Endodermal cell (in vitro differentiated cells): ENCODE measurements around the gene HTR1B. TPM values are rescaled to one million over a fixed set of nuclear protein-coding genes. Genes with fewer than 3 reads are reported as not detected.

Experiments
- DNase-seq: peaks from one replicate; pipeline ENCODE4 v3.0.0-alpha.2; 2017
- H3K27ac ChIP-seq: 2 replicates; pipeline ENCODE4 v1.5.1; 2013; ENCODE audit warnings: mild to moderate bottlenecking, low read depth, low read length, moderate library complexity
- H3K27me3 ChIP-seq: 2 replicates; pipeline ENCODE4 v1.6.1; 2013; ENCODE audit warnings: mild to moderate bottlenecking, low read length, moderate library complexity; ENCODE audit not compliant: insufficient read depth, control insufficient read depth, poor library complexity, severe bottlenecking
- H3K36me3 ChIP-seq: 2 replicates; pipeline ENCODE4 v1.7.0; 2013; ENCODE audit warnings: mild to moderate bottlenecking, low read length, moderate library complexity; ENCODE audit not compliant: control insufficient read depth, insufficient read depth
- H3K4me1 ChIP-seq: one replicate; pipeline ENCODE4 v1.7.0; 2013; ENCODE audit warnings: low read length; ENCODE audit not compliant: control insufficient read depth, insufficient read depth
- H3K4me3 ChIP-seq: 2 replicates; pipeline ENCODE4 v1.5.1; 2013; ENCODE audit warnings: mild to moderate bottlenecking, low read length, moderate library complexity
- H3K9ac ChIP-seq: 2 replicates; pipeline ENCODE4 v1.6.1; 2013; ENCODE audit warnings: mild to moderate bottlenecking, low read length, moderate library complexity; ENCODE audit not compliant: poor library complexity, severe bottlenecking; ENCODE audit errors: extremely low read depth
- H3K9me3 ChIP-seq: 2 replicates; pipeline ENCODE4 v1.6.1; 2013; ENCODE audit warnings: mild to moderate bottlenecking, low read length, moderate library complexity; ENCODE audit not compliant: control insufficient read depth
- H3K27ac Mint-ChIP-seq: 2 replicates; pipeline ENCODE4 v1.8.0; 2020; ENCODE audit warnings: mixed read lengths
- H3K27me3 Mint-ChIP-seq: 2 replicates; pipeline ENCODE4 v1.8.0; 2021; ENCODE audit warnings: mild to moderate bottlenecking, mixed read lengths; ENCODE audit not compliant: insufficient read depth
- H3K36me3 Mint-ChIP-seq: 2 replicates; pipeline ENCODE4 v1.8.0; 2020; ENCODE audit warnings: low read depth, mixed read lengths
- H3K4me1 Mint-ChIP-seq: 2 replicates; pipeline ENCODE4 v1.8.0; 2020; ENCODE audit warnings: mixed read lengths
- H3K4me3 Mint-ChIP-seq: 2 replicates; pipeline ENCODE4 v1.8.0; 2020; ENCODE audit warnings: mild to moderate bottlenecking, moderate library complexity, mixed read lengths
- H3K9me3 Mint-ChIP-seq: 2 replicates; pipeline ENCODE4 v1.8.0; 2020; ENCODE audit warnings: mild to moderate bottlenecking, mixed read lengths
- WGBS, 2 experiments: methylation state at CpG; one replicate each; pipeline versions ENCODE4 v1.1.5 to v1.1.7; 2013; ENCODE audit warnings: missing lambda C conversion rate in 2 of 2, mixed read lengths in 1 of 2; ENCODE audit not compliant: insufficient coverage in 1 of 2, insufficient read length in 1 of 2; 5-methylcytosine and 5-hydroxymethylcytosine counted together
- total RNA-seq, 2 donors: library from RNA; stranded (reverse); fragmentation: NEBNext Ultra II Directional in 1 of 2; extraction: Animal tissue kit (Norgen Biotek cat#: 25700) in 1 of 2; gene quantifications; 2 replicates in 1 of 2; 3 replicates in 1 of 2; pipeline ENCODE4 v1.2.1, GENCODE V29; 2021
- TF ChIP-seq, protein P1 (sequence below): fragments of 200-600 bp; sonication (generic); conservative IDR thresholded peaks from 2 replicates; pipeline ENCODE4 v1.5.0; 2021; ENCODE audit warnings: antibody characterized with exemption, mild to moderate bottlenecking

The HTR1B gene
- total RNA-seq, 2 donors from 2014 or later, result 2.9 to 3.9 TPM

DNA sequence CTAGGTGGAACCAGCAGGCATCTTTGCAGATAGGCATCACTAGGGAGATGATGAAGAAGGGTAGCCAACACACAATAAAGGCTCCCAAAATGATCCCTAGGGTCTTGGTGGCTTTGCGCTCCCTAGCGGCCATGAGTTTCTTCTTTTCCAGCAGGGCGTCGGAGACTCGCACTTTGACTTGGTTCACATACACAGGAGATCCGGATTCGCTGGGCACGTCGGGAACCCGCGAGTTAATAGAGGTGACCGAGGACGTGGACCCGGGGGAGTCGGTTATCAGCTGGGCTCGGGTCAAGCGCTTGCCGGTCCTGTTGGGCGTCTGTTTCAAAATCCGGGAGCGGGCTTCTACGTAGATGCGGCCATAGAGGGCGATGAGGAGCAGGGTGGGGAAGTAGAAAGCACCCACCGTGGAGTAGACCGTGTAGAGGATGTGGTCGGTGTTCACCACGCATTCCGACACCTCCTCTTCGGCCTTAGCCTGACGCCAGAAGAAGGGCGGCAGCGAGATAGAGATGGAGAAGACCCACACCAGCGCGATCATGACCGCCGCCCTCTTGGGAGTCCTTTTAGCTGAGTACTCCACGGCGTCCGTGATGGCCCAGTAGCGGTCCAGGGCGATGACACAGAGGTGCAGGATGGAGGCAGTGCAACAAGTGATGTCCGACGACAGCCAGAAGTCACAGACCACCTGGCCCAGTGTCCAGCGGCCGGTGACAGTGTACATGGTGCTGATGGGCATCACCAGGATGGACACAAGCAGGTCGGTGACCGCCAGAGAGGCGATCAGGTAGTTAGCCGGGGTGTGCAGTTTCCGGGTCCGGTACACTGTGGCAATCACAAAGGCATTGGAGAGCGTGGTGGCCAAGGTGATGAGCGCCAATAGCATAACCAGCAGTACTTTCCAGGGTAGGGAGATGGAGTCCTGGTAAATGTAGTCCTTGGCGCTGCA, 658 bp downstream of the HTR1B start:
- H3K9me3 ChIP-seq, result no peaks in the 10 kb centered on the region
- H3K27me3 ChIP-seq, result peaks cover 66% of the 10 kb centered on the region
- H3K4me3 Mint-ChIP-seq, result peak overlapping the region; percentile 68
- H3K4me1 ChIP-seq, result no peaks in the 10 kb centered on the region
- no peaks in the 10 kb centered on the region for H3K9me3 Mint-ChIP-seq
- 2 to 4% methylated on average over 31 to 55 of the region's 55 CpGs for WGBS, 2 experiments
- no peak overlapping the region for H3K27ac Mint-ChIP-seq
- DNase-seq, result peak; percentile 87
- TF ChIP-seq, protein P1, sequence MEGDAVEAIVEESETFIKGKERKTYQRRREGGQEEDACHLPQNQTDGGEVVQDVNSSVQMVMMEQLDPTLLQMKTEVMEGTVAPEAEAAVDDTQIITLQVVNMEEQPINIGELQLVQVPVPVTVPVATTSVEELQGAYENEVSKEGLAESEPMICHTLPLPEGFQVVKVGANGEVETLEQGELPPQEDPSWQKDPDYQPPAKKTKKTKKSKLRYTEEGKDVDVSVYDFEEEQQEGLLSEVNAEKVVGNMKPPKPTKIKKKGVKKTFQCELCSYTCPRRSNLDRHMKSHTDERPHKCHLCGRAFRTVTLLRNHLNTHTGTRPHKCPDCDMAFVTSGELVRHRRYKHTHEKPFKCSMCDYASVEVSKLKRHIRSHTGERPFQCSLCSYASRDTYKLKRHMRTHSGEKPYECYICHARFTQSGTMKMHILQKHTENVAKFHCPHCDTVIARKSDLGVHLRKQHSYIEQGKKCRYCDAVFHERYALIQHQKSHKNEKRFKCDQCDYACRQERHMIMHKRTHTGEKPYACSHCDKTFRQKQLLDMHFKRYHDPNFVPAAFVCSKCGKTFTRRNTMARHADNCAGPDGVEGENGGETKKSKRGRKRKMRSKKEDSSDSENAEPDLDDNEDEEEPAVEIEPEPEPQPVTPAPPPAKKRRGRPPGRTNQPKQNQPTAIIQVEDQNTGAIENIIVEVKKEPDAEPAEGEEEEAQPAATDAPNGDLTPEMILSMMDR, result peak; percentile 82
- H3K36me3 Mint-ChIP-seq, result no peaks in the 10 kb centered on the region
- no peak overlapping the region for H3K9ac ChIP-seq
- peaks cover 13% of the 10 kb centered on the region for H3K4me1 Mint-ChIP-seq
- H3K27me3 Mint-ChIP-seq, result peaks cover 63% of the 10 kb centered on the region
- H3K36me3 ChIP-seq, result no peaks in the 10 kb centered on the region
- no peak overlapping the region for H3K27ac ChIP-seq
- peak overlapping the region; percentile 89 for H3K4me3 ChIP-seq

DNA sequence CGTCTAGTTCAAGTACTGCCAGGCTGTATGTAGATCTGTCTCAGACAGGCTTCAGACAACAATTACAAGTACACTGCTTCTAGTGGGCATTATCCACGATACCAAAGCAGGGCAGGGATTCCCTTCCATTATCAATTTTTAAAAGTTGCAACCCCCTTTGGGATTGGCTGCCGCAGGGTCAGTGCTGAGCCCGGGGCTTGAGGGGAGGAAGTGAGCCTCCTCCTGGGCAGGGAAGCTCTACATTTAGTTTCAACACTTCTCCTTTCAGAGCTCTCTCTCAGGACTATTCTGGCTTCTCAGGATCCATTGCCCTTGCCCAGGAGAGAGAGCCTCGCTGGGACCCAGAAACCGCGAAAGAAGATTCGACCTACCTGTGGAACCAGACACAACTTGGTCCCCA, 1.5 kb downstream of the HTR1B start:
- Histone ChIP-seq H3K9me3 (no peaks in the 10 kb centered on the region), H3K27ac (no peak overlapping the region), H3K36me3 (no peaks in the 10 kb centered on the region), H3K4me1 (no peaks in the 10 kb centered on the region), H3K9ac (no peak overlapping the region), H3K4me3 (no peak overlapping the region), H3K27me3 (peaks cover 58% of the 10 kb centered on the region)
- Mint-ChIP-seq H3K9me3 (no peaks in the 10 kb centered on the region), H3K36me3 (no peaks in the 10 kb centered on the region), H3K27ac (no peak overlapping the region), H3K27me3 (peaks cover 54% of the 10 kb centered on the region), H3K4me3 (peak overlapping the region; percentile 68), H3K4me1 (peaks cover 17% of the 10 kb centered on the region)
- 73 to 91% methylated on average over 7 to 8 of the region's 8 CpGs for WGBS, 2 experiments
- peak; percentile 51 for DNase-seq
- TF ChIP-seq, protein P1, result no peak

DNA sequence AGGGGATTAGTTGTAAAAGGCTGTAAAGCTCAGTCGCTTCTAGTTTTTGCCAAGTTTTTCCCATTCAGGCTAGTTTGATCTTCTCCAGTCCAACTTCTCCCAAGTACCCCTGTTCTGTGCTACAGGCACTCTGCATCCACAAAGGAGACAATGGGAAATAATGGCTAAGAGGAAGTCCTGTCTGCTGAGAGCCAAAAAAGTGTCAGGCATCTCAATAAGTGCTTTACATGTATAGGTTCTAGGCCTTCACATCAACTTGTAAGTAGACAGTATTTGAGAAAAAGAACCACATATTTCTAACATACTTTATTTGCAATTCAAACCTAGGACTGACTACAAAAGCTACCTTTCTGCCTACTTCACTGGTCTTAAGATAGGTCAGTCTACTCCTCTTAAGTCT, 4.9 kb downstream of the HTR1B start:
- Mint-ChIP-seq H3K27me3 (peaks cover 25% of the 10 kb centered on the region), H3K9me3 (no peaks in the 10 kb centered on the region), H3K36me3 (no peaks in the 10 kb centered on the region), H3K27ac (no peak overlapping the region), H3K4me3 (no peak overlapping the region), H3K4me1 (peaks cover 28% of the 10 kb centered on the region)
- H3K27me3 ChIP-seq, result peaks cover 24% of the 10 kb centered on the region
- H3K9ac ChIP-seq, result no peak overlapping the region
- H3K36me3 ChIP-seq, result no peaks in the 10 kb centered on the region
- no peak overlapping the region for H3K27ac ChIP-seq
- WGBS, 2 experiments, result 92% methylated on average over 1 of the region's 1 CpG; no CpG with 5 or more reads in 1 of the 2 experiments
- no peak for DNase-seq
- TF ChIP-seq, protein P1, result no peak
- no peaks in the 10 kb centered on the region for H3K9me3 ChIP-seq
- H3K4me3 ChIP-seq, result no peak overlapping the region
- no peaks in the 10 kb centered on the region for H3K4me1 ChIP-seq
